HG02938 (cell line): ENCODE measurements around the gene ETFA.

Experiments used
- ATAC-seq: cut with Tn5 transposase; IDR thresholded peaks from one replicate; pipeline ENCODE4 v1.9.1; 2021; ENCODE audit warnings: mild to moderate bottlenecking, moderate library complexity; ENCODE audit not compliant: unreplicated experiment

ETFA gene

GRCh38 chr15:76311100-76311953 is at the start of gene ETFA:
TSS of gene ETFA (minus strand) at chr15:76311469. CDS start at chr15:76311388, 81 bp downstream.
- ATAC-seq: peak; percentile 99

DNA sequence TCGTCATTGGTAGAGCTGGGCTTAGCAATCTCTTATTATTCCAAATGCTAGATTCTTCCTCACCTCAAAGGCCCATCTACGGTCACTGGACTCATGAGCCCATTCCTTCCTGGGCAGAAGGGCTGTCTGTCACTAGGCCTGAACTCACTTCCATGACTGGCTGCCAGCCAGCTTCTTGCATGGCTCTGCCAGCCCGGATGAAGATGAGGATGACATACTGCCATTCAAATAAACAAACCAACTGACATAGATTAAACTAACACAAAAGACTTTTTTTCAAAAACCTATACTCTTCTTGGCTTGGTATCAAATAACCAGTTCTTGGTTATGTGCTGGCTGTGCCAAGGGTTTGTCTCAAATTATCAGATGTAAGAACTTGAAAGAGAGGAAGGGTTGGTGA is 49.1 kb upstream of the ETFA start:
- ATAC-seq: no peak

DNA sequence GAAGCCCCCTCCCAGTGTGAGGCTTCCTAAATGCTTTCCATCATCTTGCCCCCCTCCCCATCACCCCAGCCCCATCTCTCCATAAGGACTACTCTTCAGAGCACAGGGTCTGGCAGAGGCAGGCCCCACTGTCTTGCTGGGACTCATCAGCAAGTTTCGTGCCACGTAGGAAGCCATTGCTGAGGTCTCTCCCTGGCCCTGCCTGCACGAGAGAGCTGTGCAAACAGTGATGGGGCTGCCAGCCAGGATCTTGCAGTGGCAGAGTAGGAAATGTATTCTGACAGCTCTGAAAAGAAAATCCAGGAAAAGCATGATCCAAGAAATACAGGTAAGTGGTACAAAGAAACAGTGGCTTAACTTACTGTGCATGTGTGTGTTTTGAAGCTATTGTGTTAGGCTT is 47.9 kb upstream of the ETFA start:
- ATAC-seq: no peak

- no peak for ATAC-seq
Measured at GRCh38 chr15:76358453-76358852, 47.2 kb upstream of the ETFA start.

DNA sequence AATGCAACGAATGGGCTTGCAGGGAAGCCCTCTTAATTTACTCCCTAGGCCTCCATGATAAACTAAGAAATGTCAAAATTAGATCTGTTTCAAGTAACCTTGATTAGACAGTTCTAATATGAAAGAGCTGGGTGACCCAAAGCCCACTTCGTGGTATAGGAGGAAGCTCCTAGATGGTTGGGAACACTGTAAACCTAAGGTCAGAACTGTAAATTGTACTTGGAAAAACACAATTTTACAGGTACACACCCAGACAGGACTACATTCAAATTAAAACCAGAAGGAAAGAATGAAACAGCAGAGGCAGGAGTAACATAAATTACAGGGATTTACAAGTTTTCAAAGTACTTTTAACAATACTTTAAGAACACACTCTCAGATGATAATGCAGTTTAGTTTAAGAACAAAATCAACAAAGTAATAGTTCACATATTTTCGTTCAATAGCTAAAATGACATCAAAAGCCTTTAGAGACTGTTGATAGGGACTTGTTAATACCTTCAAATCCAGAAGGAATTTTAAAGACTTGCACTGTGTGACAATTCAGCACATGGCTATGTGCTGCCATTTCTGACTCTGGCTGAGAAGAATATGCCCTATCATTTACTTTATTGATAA is 43.7 kb upstream of the ETFA start:
- no peak for ATAC-seq

GRCh38 chr15:76353903-76354302 is 42.6 kb upstream of the ETFA start:
- ATAC-seq: no peak

GRCh38 chr15:76353023-76353577 is 41.8 kb upstream of the ETFA start:
- ATAC-seq: no peak

GRCh38 chr15:76349301-76350070 is 38.2 kb upstream of the ETFA start:
- ATAC-seq: no peak

DNA sequence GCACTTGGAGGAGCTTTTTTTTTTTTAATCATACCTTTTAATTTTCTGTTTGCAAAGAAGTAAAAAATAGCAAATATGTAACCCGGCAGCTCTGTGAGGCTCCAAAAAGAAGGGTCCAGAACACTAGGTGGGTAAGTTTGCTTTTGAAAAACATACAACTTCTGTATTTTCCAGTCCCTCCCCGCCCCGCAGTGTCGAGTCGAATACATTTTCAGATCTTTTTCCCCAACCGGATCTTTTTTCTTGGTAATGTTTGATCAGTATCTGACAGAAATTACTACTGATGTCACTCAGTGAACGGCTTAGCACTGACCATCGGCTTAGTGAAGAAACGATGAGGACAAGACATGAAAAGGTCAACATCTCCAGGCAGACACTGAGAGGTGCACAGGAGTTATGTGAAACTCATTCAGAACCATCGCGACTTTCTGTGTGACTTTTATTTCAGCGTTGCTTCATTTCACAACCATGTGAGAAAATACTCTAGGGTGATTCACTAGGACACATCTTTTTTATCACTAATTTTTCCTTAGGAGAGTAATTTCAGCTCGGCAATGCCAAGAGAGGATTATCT is 36.3 kb upstream of the ETFA start:
- ATAC-seq: no peak

- ATAC-seq: no peak
Measured at GRCh38 chr15:76346669-76347481, 35.6 kb upstream of the ETFA start.

DNA sequence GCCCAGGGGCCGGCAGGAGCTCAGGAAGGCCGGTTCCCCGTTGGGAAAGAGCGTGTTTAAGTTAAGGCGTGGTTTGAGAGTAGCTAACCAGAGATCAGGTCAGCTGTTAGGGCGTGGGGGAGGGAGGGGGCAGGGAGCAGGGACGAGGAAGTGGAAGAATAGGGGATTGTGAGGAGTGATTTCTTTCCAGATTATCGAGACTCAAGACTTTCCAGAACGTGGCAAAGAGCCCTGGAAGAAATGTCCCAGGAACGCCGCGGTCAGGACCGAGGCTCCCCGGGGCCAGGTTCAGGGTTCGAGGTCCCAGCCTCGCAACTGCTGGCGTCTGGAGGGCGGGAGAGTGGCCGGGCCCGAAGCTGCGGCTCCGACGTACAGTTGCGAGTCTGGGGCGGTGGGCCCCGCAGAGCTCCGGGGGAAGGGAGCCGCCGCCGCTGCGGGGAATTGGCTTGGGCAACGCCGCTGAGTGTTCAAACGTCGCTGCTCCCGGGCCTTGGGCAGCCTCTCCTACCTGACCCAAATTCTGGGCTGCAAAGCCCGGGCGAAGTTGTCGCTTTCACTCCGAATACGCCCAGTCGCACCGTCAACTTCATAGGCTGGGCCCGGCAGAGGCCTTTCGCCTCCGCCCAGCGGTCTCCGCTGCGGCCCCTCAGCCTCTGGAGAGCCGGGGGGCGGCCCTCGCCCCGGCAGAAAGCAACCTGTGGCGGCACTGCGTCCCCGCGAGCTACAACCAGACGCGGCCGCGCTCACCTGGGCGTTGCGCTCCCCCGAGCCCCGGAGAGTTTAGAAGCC is 34.8 kb upstream of the ETFA start:
- ATAC-seq: no peak

DNA sequence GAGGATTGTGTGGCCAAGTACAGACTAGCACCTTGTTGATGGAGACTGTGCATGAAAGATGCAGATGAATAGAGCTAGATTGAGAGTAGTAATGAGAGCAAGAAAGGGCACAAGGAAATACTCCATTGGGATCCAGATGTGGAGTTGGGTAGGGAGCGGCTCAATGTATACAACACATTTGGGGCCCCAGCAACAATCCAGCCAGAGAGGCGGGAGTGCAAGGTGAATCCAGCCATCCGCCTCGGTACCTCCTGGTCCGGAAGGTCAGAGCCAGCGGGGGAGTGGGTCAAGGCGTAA is 34.3 kb upstream of the ETFA start:
- ATAC-seq: no peak

GRCh38 chr15:76344893-76345582 is 33.8 kb upstream of the ETFA start:
- no peak for ATAC-seq

DNA sequence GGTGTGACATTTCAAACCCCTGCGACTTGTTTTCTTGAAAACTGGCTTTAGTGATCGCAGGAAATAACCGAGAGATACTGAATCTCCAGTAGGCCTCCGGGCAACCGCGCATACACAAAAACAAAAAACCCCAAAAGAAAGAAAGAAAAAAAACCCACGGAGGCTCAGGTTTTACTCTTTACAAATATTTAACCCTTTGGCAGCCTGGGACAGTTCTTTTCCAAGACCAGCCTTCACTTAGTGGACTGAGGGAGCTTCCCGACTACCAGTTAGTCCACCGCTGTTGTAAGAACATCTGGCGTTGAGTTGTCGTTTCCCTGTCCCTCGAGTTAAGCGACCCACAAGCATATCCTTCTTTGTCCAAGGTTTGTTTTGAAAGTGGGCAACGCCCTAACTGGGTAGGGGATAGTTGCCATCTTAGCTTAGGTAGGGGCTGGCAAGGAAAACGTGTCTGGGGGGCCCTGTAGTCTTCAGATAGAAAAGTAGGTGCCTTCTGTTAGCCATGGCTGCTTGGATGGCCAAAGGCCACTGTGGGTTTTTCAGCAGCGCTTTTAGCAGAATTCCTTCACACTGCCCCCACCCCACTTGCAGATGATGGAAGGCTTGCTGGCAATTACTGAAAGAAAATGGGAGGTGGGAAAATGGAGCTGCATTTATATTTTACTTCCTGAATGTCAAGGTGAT is 32.2 kb upstream of the ETFA start:
- ATAC-seq: no peak

GRCh38 chr15:76342382-76343201 is 31.3 kb upstream of the ETFA start:
- ATAC-seq: no peak

DNA sequence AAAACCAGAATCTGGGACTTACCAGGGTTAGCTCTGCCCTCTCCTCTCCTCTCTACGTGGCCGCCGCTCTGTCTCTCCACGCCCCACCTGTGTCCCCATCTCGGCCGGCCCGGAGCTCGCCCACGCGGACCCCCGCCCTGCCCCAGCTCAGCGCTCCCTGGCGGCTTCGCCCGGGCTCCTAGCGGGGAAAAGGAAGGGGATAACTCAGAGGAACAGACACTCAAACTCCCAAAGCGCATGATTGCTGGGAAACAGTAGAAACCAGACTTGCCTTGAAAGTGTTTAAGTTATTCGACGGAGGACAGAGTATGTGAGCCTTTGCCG is 30.8 kb upstream of the ETFA start:
- no peak for ATAC-seq

- ATAC-seq: no peak
Measured at GRCh38 chr15:76341366-76342057, 30.2 kb upstream of the ETFA start.
